ENCODE data around the gene HIPK1. TPM values are rescaled to one million over a fixed set of nuclear protein-coding genes. Genes with fewer than 3 reads are reported as not detected.

Gene HIPK1
- total and polyA plus RNA-seq, 2 of the 13 experiments (the other 11 are each of a cell fraction or from before 2014, with no cell fraction given): 20.8 to 33.4 TPM

GRCh38 chr1:113904674-113905434 is 24.3 kb upstream of the HIPK1 start, which contains the start of the genes AP4B1 and DCLRE1B (continued):
- TF ChIP-seq PRDM10 (CRISPR knock-in tag; IDR thresholded peaks at IDR 0.05; ENCODE audit: low read depth): peak; percentile 80
- peak; percentile 98 for TF ChIP-seq ZNF281 (CRISPR knock-in tag; IDR thresholded peaks at IDR 0.05; ENCODE audit: borderline replicate concordance)
- no peak for TF ChIP-seq PLRG1 (conservative IDR thresholded peaks at IDR 0.05)
- TF ChIP-seq SIN3B (IDR thresholded peaks at IDR 0.05; ENCODE audit: low read length): peak; percentile 88
- peak; percentile 100 for TF ChIP-seq THAP9 (CRISPR knock-in tag; IDR thresholded peaks at IDR 0.05; ENCODE audit: borderline replicate concordance)
- peak; percentile 99 for TF ChIP-seq SAP130 (CRISPR knock-in tag; IDR thresholded peaks at IDR 0.05; ENCODE audit: low read depth)
- no peak for TF ChIP-seq ZNF225 (CRISPR knock-in tag; IDR thresholded peaks at IDR 0.05)
- no peak for TF ChIP-seq ZNF10 (CRISPR knock-in tag; IDR thresholded peaks at IDR 0.05; ENCODE audit: borderline replicate concordance, low read depth)
- TF ChIP-seq ZNF781 (CRISPR knock-in tag; IDR thresholded peaks at IDR 0.05; ENCODE audit: borderline replicate concordance, not compliant biosample characterization): peak; percentile 81
- no peak for TF ChIP-seq IKZF4 (CRISPR knock-in tag; IDR thresholded peaks at IDR 0.05; ENCODE audit: borderline replicate concordance, low read depth, not compliant biosample characterization)
- peak; percentile 51; the same call in 1 of the 2 replicates for TF ChIP-seq TSC22D2 (CRISPR knock-in tag; IDR thresholded peaks at IDR 0.05; ENCODE audit: borderline replicate concordance)
- TF ChIP-seq MAFG (CRISPR knock-in tag; IDR thresholded peaks at IDR 0.05): no peak
- no peak for TF ChIP-seq WIZ (CRISPR knock-in tag; IDR thresholded peaks at IDR 0.05)
- TF ChIP-seq BHLHE40 (IDR thresholded peaks at IDR 0.05; ENCODE audit: low read length): peak; percentile 14; the same call in 1 of the 2 replicates
- TF ChIP-seq ZNF354B (CRISPR knock-in tag; IDR thresholded peaks at IDR 0.05): 0 out of 2 replicates have a peak, but pooled peaks have one; percentile 27
- no peak for TF ChIP-seq ZMAT5 (CRISPR knock-in tag; IDR thresholded peaks at IDR 0.05; ENCODE audit: borderline replicate concordance, low read depth)
- no peak for TF ChIP-seq ZKSCAN5 (CRISPR knock-in tag; IDR thresholded peaks at IDR 0.05)
- 0 out of 2 replicates have a peak, but pooled peaks have one; percentile 31 for TF ChIP-seq MXD3 (CRISPR knock-in tag; IDR thresholded peaks at IDR 0.05)
